Glutamatergic neuron (in vitro differentiated cells): ENCODE data around the gene TARDBP. TPM values are rescaled to one million over a fixed set of nuclear protein-coding genes. Genes with fewer than 3 reads are reported as not detected.
"Not testable (repeated sequence)": the region's sequence is repeated elsewhere in the genome, so short reads cannot be mapped to it uniquely, and the experiment has no call there.

Experiments used
- DNase-seq: peaks from one replicate; pipeline ENCODE4 v3.0.0; 2022
- H3K27ac Mint-ChIP-seq: one replicate; pipeline ENCODE4 v1.8.0; 2020; ENCODE audit warnings: mild to moderate bottlenecking, mixed read lengths, inconsistent platforms; ENCODE audit not compliant: unreplicated experiment
- H3K27me3 Mint-ChIP-seq: one replicate; pipeline ENCODE4 v1.8.0; 2020; ENCODE audit warnings: mild to moderate bottlenecking, moderate library complexity, mixed read lengths, inconsistent platforms; ENCODE audit not compliant: unreplicated experiment
- H3K36me3 Mint-ChIP-seq: one replicate; pipeline ENCODE4 v1.8.0; 2020; ENCODE audit warnings: mild to moderate bottlenecking, mixed read lengths, inconsistent platforms; ENCODE audit not compliant: unreplicated experiment
- H3K4me1 Mint-ChIP-seq: one replicate; pipeline ENCODE4 v1.8.0; 2020; ENCODE audit warnings: mild to moderate bottlenecking, low read depth, mixed read lengths, inconsistent platforms; ENCODE audit not compliant: unreplicated experiment
- H3K4me3 Mint-ChIP-seq: one replicate; pipeline ENCODE4 v1.8.0; 2020; ENCODE audit warnings: mild to moderate bottlenecking, mixed read lengths, inconsistent platforms; ENCODE audit not compliant: unreplicated experiment
- H3K9me3 Mint-ChIP-seq: one replicate; pipeline ENCODE4 v1.8.0; 2020; ENCODE audit warnings: mild to moderate bottlenecking, moderate library complexity, mixed read lengths, inconsistent platforms; ENCODE audit not compliant: unreplicated experiment
- total RNA-seq: library from RNA; stranded (reverse); fragmentation: NEBNext Ultra II Directional; extraction: Animal tissue kit (Norgen Biotek cat#: 25700); gene quantifications from one replicate; pipeline ENCODE4 v1.2.1, GENCODE V29; 2021; ENCODE audit not compliant: unreplicated experiment
- TF ChIP-seq, protein P1 (sequence below): fragments of 200-600 bp; sonication (generic); IDR thresholded peaks from one replicate; pipeline ENCODE4 v1.5.0; 2021; ENCODE audit not compliant: partially characterized antibody, unreplicated experiment

Gene TARDBP
- total RNA-seq, 1 donor from 2014 or later, result 161 TPM

DNA sequence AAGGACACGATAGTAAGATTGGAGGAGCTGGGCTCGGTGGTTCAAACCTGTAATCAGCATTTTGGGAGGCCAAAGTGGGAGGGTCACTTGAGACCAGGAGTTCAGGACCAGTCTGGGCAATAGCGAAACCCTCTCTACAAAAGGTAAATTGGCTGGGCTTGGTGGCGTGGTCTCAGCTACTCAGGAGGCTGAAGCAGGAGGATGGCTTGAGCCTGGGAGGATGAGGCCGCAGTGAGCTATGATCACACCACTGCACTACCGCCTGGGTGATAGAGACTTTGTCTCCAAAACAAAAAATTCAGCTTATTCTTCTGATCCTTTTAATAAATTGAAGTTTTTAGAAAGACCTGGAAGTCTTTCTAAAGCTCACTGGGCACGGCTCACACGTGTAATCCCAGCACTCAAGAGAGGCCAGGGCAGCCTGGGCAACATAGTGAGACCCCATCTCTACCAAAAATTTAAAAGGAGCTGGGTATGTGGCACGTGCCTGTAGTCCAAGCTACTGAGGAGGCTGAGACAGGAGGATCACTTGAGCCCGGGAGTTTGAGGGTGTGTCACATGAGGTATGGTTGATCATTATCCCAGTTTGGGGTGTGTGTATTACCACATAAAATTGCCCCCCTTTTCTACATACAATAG is 19.3 kb downstream of the TARDBP start:
- H3K36me3 Mint-ChIP-seq, result no peaks in the 10 kb centered on the region

DNA sequence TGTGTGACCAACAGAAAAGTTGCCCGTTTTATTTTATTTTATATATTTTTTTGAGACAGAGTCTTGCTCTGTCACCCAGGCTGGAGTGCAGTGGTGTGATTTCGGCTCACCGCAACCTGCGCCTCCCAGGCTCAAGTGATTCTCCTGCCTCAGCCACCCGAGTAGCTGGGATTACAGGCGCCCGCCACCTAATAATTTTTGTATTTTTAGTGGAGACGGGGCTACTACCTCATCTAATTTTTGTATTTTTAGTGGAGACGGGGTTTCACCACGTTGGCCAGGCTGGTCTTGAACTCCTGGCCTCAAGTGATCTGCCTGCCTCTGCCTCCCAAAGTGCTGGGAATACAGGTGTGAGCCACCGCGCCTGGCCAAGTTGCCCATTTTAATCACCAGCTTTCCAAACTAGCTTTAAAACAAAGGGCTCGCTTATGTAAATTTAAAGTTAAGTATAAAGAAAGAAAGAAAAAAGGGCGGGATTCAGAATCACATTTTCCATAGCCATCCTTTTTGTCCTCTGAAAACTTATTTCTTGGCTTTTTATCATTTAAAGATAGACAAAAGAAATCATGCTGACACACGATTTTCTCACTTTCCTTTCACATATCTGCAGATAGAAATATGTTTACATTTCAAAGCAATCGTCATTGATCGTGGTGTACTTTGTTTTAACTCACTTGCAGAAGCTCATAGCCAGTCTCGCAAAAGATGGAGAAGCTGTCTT is 24.7 kb downstream of the TARDBP start:
- not testable (repeated sequence) for H3K9me3 Mint-ChIP-seq, H3K27me3 Mint-ChIP-seq, H3K4me3 Mint-ChIP-seq, H3K36me3 Mint-ChIP-seq, H3K27ac Mint-ChIP-seq, DNase-seq, H3K4me1 Mint-ChIP-seq

More for the DNA sequence above, 19.3 kb downstream of the TARDBP start:
- no peaks in the 10 kb centered on the region for H3K9me3 Mint-ChIP-seq
- H3K4me3 Mint-ChIP-seq, result no peak overlapping the region
- H3K4me1 Mint-ChIP-seq, result no peaks in the 10 kb centered on the region
- TF ChIP-seq, protein P1, sequence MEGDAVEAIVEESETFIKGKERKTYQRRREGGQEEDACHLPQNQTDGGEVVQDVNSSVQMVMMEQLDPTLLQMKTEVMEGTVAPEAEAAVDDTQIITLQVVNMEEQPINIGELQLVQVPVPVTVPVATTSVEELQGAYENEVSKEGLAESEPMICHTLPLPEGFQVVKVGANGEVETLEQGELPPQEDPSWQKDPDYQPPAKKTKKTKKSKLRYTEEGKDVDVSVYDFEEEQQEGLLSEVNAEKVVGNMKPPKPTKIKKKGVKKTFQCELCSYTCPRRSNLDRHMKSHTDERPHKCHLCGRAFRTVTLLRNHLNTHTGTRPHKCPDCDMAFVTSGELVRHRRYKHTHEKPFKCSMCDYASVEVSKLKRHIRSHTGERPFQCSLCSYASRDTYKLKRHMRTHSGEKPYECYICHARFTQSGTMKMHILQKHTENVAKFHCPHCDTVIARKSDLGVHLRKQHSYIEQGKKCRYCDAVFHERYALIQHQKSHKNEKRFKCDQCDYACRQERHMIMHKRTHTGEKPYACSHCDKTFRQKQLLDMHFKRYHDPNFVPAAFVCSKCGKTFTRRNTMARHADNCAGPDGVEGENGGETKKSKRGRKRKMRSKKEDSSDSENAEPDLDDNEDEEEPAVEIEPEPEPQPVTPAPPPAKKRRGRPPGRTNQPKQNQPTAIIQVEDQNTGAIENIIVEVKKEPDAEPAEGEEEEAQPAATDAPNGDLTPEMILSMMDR, result no peak
- peaks cover 3% of the 10 kb centered on the region for H3K27me3 Mint-ChIP-seq
- DNase-seq, result no peak
- no peak overlapping the region for H3K27ac Mint-ChIP-seq

DNA sequence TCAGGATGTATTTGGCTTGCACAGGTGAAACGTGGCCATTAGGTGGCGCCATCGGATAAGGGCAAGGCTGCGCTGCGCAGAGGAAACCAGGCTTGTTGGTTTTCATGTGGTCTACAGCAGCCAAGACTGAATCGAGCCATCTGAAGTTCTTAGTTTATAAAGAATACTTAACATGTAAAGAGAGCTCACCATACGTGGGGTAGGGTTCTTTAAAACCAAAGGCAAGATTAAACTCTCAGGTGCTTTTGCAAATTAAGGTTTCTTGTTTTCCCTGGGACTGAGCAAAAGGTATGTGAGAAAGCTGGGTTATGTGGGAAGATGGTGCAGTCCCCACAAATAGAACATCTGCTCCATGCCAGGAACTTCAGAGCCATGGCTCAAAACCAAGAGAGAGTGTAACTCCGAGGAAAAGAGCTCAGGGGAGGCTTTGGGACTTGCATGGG is 25.3 kb downstream of the TARDBP start:
- Mint-ChIP-seq H3K36me3 (no peaks in the 10 kb centered on the region), H3K27ac (no peak overlapping the region), H3K4me3 (no peak overlapping the region), H3K9me3 (no peaks in the 10 kb centered on the region), H3K27me3 (peaks cover 3% of the 10 kb centered on the region), H3K4me1 (peaks cover 7% of the 10 kb centered on the region)
- TF ChIP-seq, protein P1, result peak; percentile 93
- DNase-seq, result peak; percentile 91

- no peaks in the 10 kb centered on the region for H3K9me3 Mint-ChIP-seq
Measured at GRCh38 chr1:11039351-11040104, 27.1 kb downstream of the TARDBP start.

DNA sequence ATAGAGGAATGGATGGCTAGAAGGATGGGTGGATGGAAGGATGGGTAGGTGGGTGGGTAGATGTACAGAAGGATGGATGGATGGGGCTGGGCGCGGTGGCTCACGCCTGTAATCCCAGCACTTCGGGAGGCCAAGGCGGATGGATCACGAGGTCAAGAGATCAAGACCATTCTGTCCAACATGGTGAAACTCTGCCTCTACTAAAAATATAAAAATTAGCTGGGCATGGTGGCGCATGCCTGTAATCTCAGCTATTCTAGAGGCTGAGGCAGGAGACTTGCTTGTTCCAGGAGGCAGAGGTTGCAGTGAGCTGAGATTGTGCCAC is 27.6 kb downstream of the TARDBP start:
- DNase-seq, H3K9me3 Mint-ChIP-seq, H3K4me3 Mint-ChIP-seq, H3K27ac Mint-ChIP-seq, H3K36me3 Mint-ChIP-seq, H3K4me1 Mint-ChIP-seq, H3K27me3 Mint-ChIP-seq: not testable (repeated sequence)

More at GRCh38 chr1:11039351-11040104, 27.1 kb downstream of the TARDBP start:
- TF ChIP-seq, protein P1, result no peak
- Mint-ChIP-seq H3K4me3 (no peak overlapping the region), H3K36me3 (no peaks in the 10 kb centered on the region), H3K4me1 (peaks cover 7% of the 10 kb centered on the region), H3K27me3 (peaks cover 3% of the 10 kb centered on the region), H3K27ac (no peak overlapping the region)
- DNase-seq, result no peak
